HG03565 (cell line): ENCODE results near the gene PWWP2B.

ENCODE experiments used
- ATAC-seq: cut with Tn5 transposase; IDR thresholded peaks from one replicate; pipeline ENCODE4 v1.9.1; 2021; ENCODE audit warnings: mild to moderate bottlenecking, moderate library complexity; ENCODE audit not compliant: unreplicated experiment

Gene PWWP2B

GRCh38 chr10:132443983-132444876 lies 47.2 kb downstream of the PWWP2B start:
- no peak for ATAC-seq

- ATAC-seq, result no peak
These were observed 47.9 kb downstream of the PWWP2B start for GRCh38 chr10:132444877-132445351.

GRCh38 chr10:132445516-132446194 lies 48.7 kb downstream of the PWWP2B start:
- no peak for ATAC-seq

- ATAC-seq, result no peak
These were observed 49.2 kb downstream of the PWWP2B start for GRCh38 chr10:132446195-132446581.

- no peak for ATAC-seq
These were observed 49.9 kb downstream of the PWWP2B start for GRCh38 chr10:132446661-132447445.

GRCh38 chr10:132447446-132448247 lies 50.6 kb downstream of the PWWP2B start:
- no peak for ATAC-seq

- ATAC-seq, result no peak
These were observed 51.3 kb downstream of the PWWP2B start for GRCh38 chr10:132448248-132448731.

GRCh38 chr10:132449051-132449810 lies 52.2 kb downstream of the PWWP2B start:
- no peak for ATAC-seq

GRCh38 chr10:132449811-132450181 lies 52.8 kb downstream of the PWWP2B start:
- ATAC-seq, result no peak

- no peak for ATAC-seq
These were observed 53.4 kb downstream of the PWWP2B start for GRCh38 chr10:132450466-132450824.

GRCh38 chr10:132450825-132451505 lies 54.0 kb downstream of the PWWP2B start:
- ATAC-seq, result no peak

GRCh38 chr10:132451506-132452215 lies 54.7 kb downstream of the PWWP2B start:
- no peak for ATAC-seq

GRCh38 chr10:132452216-132452650 lies 55.2 kb downstream of the PWWP2B start:
- ATAC-seq, result no peak

- ATAC-seq, result peak; percentile 66
These were observed 55.9 kb downstream of the PWWP2B start for GRCh38 chr10:132452651-132453469.

GRCh38 chr10:132453470-132453861 lies 56.5 kb downstream of the PWWP2B start:
- no peak for ATAC-seq

- ATAC-seq, result no peak
These were observed 57.5 kb downstream of the PWWP2B start for GRCh38 chr10:132454296-132455198.
